ENCODE measurements around the gene MAP2K2.

- TF ChIP-seq CTCF (IDR thresholded peaks at IDR 0.05): no peak
- TF ChIP-seq POLR2A (IDR thresholded peaks at IDR 0.05): no peak
These were observed 65.0 kb downstream of the MAP2K2 start for GRCh38 chr19:4058693-4059452.

All from adrenal gland (tissue), 5 donors.